IPS-15b (cell line): ENCODE data around the gene DRAP1.

Experiments
- H3K27me3 ChIP-seq: one replicate; pipeline ENCODE4 v1.6.1; 2013; ENCODE audit warnings: low read length; ENCODE audit not compliant: control insufficient read depth, insufficient read depth
- H3K36me3 ChIP-seq: one replicate; pipeline ENCODE4 v1.6.1; 2013; ENCODE audit warnings: low read length; ENCODE audit not compliant: control insufficient read depth, insufficient read depth
- H3K4me1 ChIP-seq: one replicate; pipeline ENCODE4 v1.6.1; 2013; ENCODE audit warnings: mild to moderate bottlenecking, low read length; ENCODE audit not compliant: control insufficient read depth, insufficient read depth
- H3K4me3 ChIP-seq: one replicate; pipeline ENCODE4 v1.5.1; 2013; ENCODE audit warnings: low read depth, low read length
- H3K9ac ChIP-seq: one replicate; pipeline ENCODE4 v1.6.1; 2013; ENCODE audit warnings: low read depth, mild to moderate bottlenecking, low read length
- H3K9me3 ChIP-seq: one replicate; pipeline ENCODE4 v1.6.1; 2013; ENCODE audit warnings: mild to moderate bottlenecking, low read length; ENCODE audit not compliant: control insufficient read depth, insufficient read depth

DRAP1 gene

DNA sequence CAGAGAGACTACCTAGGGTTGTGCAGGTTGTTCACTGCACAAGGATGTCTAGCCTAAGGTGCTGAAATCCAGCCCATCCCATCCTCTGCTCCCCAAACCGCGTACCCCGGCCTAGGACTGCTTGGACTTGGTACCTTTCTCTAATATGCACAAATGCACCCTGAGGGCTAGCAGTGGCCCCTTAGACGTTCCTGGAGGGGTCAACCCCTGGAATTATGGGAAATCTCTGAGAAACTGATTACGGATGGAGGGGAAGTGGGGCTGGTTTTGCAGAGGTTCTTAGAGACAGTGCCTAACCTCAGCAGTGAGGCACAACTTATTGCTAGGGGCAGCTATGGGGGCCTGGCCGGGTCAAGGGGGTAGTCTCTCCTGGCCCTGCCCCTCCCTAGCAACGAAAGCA lies 2.8 kb upstream of the DRAP1 start:
- H3K4me1 ChIP-seq, result peaks cover 2% of the 10 kb centered on the region
- H3K36me3 ChIP-seq, result peaks cover 3% of the 10 kb centered on the region
- no peaks in the 10 kb centered on the region for H3K27me3 ChIP-seq
- H3K9me3 ChIP-seq, result no peaks in the 10 kb centered on the region
- H3K4me3 ChIP-seq, result no peak overlapping the region
- no peak overlapping the region for H3K9ac ChIP-seq

DNA sequence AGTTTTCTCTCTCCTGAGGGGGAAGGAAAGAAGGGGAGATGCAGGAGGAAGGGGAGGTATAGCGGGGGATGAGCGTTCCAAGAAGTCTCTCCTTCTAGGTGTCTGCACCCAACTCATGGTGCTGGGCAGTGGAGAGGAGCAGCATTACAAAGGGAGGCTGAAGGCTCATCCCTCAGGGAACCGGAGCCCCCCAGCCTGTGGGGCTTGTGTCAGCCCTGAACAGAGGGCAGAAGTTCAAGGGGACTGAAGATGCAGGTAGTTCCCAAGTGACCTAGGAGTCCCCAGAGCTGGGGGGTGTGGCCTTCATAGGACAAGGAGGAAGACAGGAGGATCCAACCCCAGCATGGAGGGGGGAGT lies 2.2 kb upstream of the DRAP1 start:
- Histone ChIP-seq H3K9me3 (no peaks in the 10 kb centered on the region), H3K27me3 (no peaks in the 10 kb centered on the region), H3K4me1 (peaks cover 2% of the 10 kb centered on the region), H3K9ac (no peak overlapping the region), H3K4me3 (no peak overlapping the region), H3K36me3 (peaks cover 4% of the 10 kb centered on the region)

DNA sequence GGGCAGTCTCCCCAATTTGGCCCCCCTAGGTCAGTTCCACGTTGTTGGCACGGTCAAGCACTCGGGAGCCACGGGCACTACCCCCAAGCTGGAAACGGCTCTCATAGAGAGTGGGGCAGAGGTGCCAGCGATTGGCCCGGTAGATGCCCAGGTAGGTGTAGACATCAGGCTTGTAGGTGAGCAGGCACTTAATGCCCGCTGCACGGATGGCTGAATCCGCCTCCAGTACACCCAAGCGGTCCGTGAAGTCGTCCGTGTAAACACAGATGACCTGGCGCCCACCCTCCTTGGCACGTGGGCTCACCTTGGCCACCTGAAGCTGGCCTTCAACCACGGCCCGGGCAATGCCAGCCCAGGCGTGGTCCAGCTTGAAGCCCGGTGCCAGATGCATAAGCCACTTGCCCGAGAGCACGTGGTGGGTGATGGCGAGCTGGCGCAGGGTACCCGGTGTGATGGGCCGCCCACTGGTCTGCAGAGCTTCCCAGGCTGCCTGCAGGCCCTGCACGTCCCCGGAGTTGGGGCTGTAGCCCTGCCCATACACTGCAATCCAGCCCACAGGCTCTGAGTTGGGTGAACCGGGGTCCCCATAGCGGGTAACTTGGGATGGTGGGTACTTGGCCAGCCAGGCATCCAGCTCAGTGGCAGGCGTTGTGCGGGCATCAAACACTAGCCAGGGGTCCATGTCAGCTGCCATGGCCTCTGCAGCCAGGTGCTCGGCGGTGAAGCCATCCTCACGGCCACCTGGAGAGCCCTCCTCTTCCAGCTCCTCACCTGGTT lies 1.6 kb upstream of the DRAP1 start:
- no peaks in the 10 kb centered on the region for H3K27me3 ChIP-seq
- H3K4me1 ChIP-seq, result peaks cover 2% of the 10 kb centered on the region
- peak overlapping the region; percentile 89 for H3K4me3 ChIP-seq
- no peak overlapping the region for H3K9ac ChIP-seq
- H3K9me3 ChIP-seq, result no peaks in the 10 kb centered on the region
- H3K36me3 ChIP-seq, result peaks cover 9% of the 10 kb centered on the region

DNA sequence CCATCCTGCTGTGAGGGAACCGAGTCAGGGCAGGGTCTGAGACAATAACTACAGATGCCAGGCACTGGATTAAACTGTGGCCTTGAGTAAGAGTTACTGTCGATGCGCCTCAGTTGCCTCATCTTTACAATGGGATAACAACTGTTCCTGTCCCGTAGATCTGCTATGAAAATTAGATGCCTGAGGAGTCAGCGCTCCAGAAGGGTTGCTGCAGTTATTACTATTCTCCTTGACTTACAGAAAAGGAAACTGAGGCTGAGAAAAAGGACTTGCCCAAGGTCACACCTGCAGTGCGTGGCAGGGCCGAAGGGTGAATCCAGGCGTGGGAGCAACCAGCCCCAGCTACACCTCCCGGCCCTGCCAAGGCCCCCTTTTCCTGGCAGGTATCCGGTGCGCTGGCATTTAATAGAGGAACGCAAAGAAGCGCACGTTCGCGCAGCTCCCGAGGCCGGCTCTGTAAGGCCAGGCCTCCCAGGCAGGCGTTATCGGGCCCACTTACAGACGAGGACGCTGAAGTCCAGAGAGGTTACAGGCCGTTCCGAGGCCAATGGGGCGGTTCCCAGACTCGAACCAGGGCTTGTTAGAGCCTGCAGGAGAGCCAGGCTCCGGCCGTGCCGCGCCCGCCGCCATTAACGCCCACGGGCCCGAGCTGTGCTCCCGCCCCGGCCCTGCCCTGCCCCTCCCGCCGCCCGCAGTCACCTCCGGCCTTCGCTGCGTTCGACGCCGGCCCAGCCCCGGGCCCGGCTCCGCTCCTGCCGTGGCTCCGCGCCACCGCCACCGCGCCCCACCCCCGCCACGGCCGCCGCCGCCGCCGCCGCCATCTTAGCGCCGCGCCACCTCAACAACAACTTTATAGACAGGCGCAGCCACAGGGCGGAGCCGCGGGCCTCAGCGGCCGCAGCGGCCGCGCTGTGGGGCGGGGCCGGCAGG lies 750 bp upstream of the DRAP1 start, which contains the start of gene C11orf68:
TSS of gene C11orf68 (minus strand) at position 852 of the 930 bp plus-strand sequence. CDS start at position 821, 31 bp downstream.
- H3K27me3 ChIP-seq, result no peaks in the 10 kb centered on the region
- peak within 1 kb of the TSS; percentile 89 for H3K4me3 ChIP-seq
- H3K36me3 ChIP-seq, result peaks cover 9% of the 10 kb centered on the region
- H3K9ac ChIP-seq, result peak within 1 kb of the TSS; percentile 88
- H3K4me1 ChIP-seq, result peaks cover 2% of the 10 kb centered on the region
- no peaks in the 10 kb centered on the region for H3K9me3 ChIP-seq

DNA sequence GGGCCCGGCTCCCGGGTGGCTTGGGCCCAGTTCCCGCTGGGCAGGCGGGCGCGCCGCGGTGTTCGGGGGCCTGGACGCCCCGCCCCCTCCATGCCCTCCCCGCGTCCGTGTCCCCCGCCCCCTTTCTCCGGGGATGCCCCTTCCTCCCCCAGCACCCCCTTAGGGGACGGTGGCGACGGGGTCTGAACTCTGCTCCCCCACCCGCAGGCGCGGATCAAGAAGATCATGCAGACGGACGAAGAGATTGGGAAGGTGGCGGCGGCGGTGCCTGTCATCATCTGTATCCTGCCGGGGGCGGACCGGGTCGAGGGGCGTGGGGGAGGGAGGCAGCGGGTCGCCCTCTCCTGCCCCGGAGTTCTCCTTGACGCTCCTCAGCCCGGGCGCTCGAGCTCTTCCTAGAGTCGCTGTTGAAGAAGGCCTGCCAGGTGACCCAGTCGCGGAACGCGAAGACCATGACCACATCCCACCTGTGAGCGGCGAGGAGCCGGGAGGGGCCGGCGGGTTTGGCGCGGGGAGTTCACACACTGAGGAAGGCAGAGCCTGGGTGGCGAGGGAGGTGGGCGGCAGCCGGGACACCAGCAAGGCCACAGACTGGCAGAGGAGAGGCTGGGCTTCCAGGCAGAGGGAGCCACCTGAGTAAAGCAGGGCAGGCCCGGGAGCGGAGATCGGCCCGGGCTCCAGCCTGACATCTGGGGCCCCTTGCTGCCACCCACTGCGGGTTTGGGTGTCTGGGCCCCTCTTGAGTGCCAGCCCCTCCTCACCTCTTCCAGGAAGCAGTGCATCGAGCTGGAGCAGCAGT lies 546 bp downstream of the DRAP1 start:
- Histone ChIP-seq H3K27me3 (no peaks in the 10 kb centered on the region), H3K4me3 (peak overlapping the region; percentile 62), H3K9ac (peak overlapping the region; percentile 37), H3K36me3 (peaks cover 9% of the 10 kb centered on the region), H3K4me1 (peaks cover 2% of the 10 kb centered on the region), H3K9me3 (no peaks in the 10 kb centered on the region)

DNA sequence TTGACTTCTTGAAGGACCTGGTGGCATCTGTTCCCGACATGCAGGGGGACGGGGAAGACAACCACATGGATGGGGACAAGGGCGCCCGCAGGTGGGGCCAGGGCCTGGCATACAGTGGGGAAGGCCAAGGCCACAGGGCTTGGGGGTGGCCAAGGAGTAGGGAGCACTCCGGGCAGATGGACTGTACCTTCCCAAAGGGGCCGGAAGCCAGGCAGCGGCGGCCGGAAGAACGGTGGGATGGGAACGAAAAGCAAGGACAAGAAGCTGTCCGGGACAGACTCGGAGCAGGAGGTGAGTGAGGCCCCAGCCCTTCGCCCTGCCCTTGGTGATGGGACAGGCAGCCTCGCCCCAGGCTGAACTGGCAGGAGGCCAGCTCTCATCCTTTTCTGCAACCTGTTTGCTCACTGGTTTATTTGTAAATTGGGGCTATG lies 1.2 kb downstream of the DRAP1 start:
- no peaks in the 10 kb centered on the region for H3K27me3 ChIP-seq
- H3K36me3 ChIP-seq, result peaks cover 9% of the 10 kb centered on the region
- H3K9me3 ChIP-seq, result no peaks in the 10 kb centered on the region
- H3K4me1 ChIP-seq, result peaks cover 2% of the 10 kb centered on the region
- H3K9ac ChIP-seq, result no peak overlapping the region
- peak overlapping the region; percentile 62 for H3K4me3 ChIP-seq

DNA sequence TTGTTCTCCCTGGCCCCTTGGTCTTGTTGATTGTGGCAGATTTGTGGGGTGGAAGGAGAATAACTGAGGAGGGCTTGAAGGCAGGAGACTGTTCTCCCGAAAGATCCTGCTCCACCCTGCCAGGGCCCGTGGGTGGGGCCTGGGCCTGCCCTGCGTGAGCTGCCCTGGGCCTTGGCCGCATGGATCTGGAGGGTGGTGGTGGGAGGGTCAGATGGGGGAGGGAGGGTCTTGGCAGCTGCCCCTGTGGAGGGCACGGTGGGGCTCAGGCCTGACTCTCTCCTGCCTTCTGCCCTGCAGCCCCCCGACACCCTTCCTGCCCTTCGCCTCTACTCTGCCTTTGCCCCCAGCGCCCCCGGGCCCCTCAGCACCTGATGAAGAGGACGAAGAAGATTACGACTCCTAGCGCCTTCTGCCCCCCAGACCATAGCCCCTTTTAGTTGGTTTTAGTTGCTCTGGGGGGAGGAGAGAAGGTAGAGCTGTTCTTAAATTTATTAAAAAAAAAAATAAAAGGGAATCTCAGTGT lies 1.9 kb downstream of the DRAP1 start:
- peaks cover 9% of the 10 kb centered on the region for H3K36me3 ChIP-seq

DNA sequence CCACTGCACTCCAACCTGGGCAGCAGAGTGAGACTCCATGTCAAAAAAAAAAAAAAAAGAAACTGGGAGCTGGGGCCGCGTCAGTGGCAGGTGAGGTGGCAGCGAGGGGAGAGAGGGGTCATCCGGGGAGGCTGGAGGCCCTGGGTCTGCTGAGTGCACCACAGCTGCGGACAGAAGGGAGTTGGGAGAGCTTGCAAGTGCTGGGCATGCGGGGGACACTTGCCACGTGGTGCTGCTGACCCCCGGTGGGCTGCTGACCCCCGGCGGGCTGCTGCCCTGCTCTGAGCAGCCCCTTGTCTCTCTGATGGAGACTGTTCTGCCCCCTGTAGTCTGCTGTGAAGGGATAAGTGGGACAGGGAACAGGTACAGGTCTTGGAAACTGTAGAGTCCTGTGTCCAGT lies 2.6 kb downstream of the DRAP1 start:
- Histone ChIP-seq H3K9ac (no peak overlapping the region), H3K9me3 (no peaks in the 10 kb centered on the region), H3K4me3 (no peak overlapping the region), H3K36me3 (peaks cover 9% of the 10 kb centered on the region), H3K27me3 (no peaks in the 10 kb centered on the region), H3K4me1 (peaks cover 2% of the 10 kb centered on the region)

More for the DNA sequence above, 1.9 kb downstream of the DRAP1 start:
- peaks cover 2% of the 10 kb centered on the region for H3K4me1 ChIP-seq
- H3K27me3 ChIP-seq, result no peaks in the 10 kb centered on the region
- no peaks in the 10 kb centered on the region for H3K9me3 ChIP-seq
- no peak overlapping the region for H3K4me3 ChIP-seq
- no peak overlapping the region for H3K9ac ChIP-seq

DNA sequence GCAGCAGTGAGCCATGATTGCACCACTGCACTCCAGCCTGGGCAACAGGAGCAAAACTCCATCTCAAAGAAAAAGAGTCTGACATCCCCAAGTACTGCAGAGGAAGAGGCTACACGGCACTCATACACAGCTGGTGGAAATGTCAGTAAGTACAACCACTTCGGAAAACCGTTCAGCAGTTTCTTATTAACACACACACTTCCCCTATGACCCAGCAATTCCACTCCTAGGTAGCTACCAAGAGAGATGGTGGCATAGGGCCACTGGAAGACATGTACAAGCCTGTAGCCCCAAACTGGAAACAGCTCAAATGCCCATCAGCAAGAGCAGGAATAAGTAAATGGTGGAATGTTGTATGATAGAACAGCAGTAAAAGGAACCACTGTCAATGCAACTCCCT lies 3.3 kb downstream of the DRAP1 start:
- no peaks in the 10 kb centered on the region for H3K27me3 ChIP-seq
- peaks cover 9% of the 10 kb centered on the region for H3K36me3 ChIP-seq
- no peak overlapping the region for H3K9ac ChIP-seq
- no peaks in the 10 kb centered on the region for H3K9me3 ChIP-seq
- peaks cover 3% of the 10 kb centered on the region for H3K4me1 ChIP-seq
- H3K4me3 ChIP-seq, result no peak overlapping the region

DNA sequence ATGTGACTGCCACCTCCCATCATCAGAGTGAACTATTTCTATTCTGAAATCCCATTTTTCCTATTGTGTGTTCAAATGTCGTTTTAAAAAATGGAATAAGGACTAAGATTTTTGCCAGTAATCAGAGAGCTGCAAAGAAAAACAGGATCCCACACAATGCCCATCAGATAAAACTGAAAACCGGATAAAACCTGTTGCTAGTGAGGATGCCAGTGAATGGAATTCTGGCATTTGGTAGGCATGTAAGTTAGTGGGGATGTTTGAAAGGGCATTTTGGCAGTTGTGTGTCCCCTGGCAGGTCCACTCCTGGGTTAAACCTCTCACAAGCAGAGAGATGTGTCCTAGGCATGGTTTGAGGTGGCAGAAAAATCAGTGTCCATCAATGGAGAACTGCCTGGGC lies 6.2 kb downstream of the DRAP1 start:
- Histone ChIP-seq H3K4me1 (peaks cover 4% of the 10 kb centered on the region), H3K9ac (no peak overlapping the region), H3K36me3 (peaks cover 9% of the 10 kb centered on the region), H3K27me3 (no peaks in the 10 kb centered on the region), H3K4me3 (no peak overlapping the region), H3K9me3 (no peaks in the 10 kb centered on the region)

DNA sequence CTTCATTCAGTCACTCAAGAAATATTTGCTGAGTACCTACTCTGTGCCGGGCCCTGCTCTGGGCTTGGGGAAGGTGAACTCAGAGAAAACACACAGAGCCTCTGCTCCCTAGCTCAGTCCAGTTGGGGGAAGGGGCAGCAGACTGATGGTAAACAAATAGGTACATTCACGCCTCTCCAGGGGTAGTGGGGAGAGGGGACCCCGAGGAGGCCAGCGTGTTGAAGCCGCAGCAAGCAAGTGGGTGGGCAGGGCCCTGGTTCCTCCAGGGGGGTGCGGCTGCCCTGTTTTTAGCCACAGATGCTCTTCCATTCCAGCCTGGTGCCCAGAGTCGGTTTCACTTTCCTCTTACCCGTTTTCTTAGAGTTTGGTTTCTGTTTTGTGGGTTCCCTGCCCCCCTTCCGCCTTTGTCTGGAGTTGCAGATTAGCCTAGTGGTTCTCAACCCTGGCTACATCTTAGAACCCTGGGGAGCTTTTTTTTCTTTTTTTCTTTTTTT lies 8.7 kb downstream of the DRAP1 start:
- H3K4me3 ChIP-seq, result no peak overlapping the region
- peaks cover 6% of the 10 kb centered on the region for H3K4me1 ChIP-seq
- no peaks in the 10 kb centered on the region for H3K9me3 ChIP-seq
- H3K36me3 ChIP-seq, result no peaks in the 10 kb centered on the region
- no peak overlapping the region for H3K9ac ChIP-seq
- no peaks in the 10 kb centered on the region for H3K27me3 ChIP-seq
